ENCODE data around the gene ALDOB. TPM values are rescaled to one million over a fixed set of nuclear protein-coding genes. Genes with fewer than 3 reads are reported as not detected.

ALDOB gene
- total and polyA plus RNA-seq, 2 of the 8 experiments (the other 6 are each of a cell fraction or from before 2014, with no cell fraction given): not detected

GRCh38 chr9:101470021-101470420 is 34.4 kb upstream of the ALDOB start:
- H3K23ac ChIP-seq (ENCODE audit: insufficient read length): no peak overlapping the region
- no peak overlapping the region for H3K4me2 ChIP-seq (ENCODE audit: insufficient read depth in 1 of 2, low read depth in 2 of 2, low read length in 2 of 2)
- H4K91ac ChIP-seq (replicated peaks; ENCODE audit: insufficient read length, low read length): no peak overlapping the region
- no peak overlapping the region for H3K14ac ChIP-seq (ENCODE audit: insufficient read length)
- no peaks in the 10 kb centered on the region for H3K79me2 ChIP-seq (ENCODE audit: control insufficient read depth in 1 of 2, insufficient read depth in 2 of 2, low read length in 2 of 2)
- WGBS, 2 experiments (ENCODE audit: extremely low coverage in 1 of 2, insufficient coverage in 1 of 2, insufficient read length in 1 of 2, insufficient replicate concordance in 2 of 2, low coverage in 1 of 2, low lambda C conversion rate in 2 of 2, missing lambda C conversion rate in 1 of 2): 84% methylated on average over 3 of the region's 3 CpGs; no CpG with 5 or more reads in 1 of the 2 experiments
- no peak for FAIRE-seq
- no peak overlapping the region for H3K27ac ChIP-seq (ENCODE audit: low read depth, low read length)
- H3K4me1 ChIP-seq (replicated peaks in 1 of 4; ENCODE audit: control insufficient read depth in 3 of 4, insufficient read depth in 4 of 4, low read length in 3 of 4): peaks cover 0 to 6% (median 1%) of the 10 kb centered on the region in 4 experiments; a peak in 5 of 7 replicates
- no peak for DNase-seq (ENCODE audit: low read depth in 1 of 2, low spot score in 2 of 2)
- no peaks in the 10 kb centered on the region for H3K27me3 ChIP-seq (replicated peaks in 1 of 4; ENCODE audit: control insufficient read depth in 3 of 4, extremely low read depth in 1 of 4, insufficient read depth in 3 of 4, low read length in 3 of 4)
- H3K4ac ChIP-seq (replicated peaks; ENCODE audit: insufficient read length, low read depth, low read length): no peak overlapping the region
- H3K18ac ChIP-seq (ENCODE audit: extremely low read depth, low read length): no peak overlapping the region
- no peak overlapping the region for H3K4me3 ChIP-seq (ENCODE audit: extremely low read depth in 1 of 4, insufficient read depth in 2 of 4, low read depth in 3 of 4, low read length in 4 of 4)
- no peak overlapping the region for H4K5ac ChIP-seq (ENCODE audit: insufficient read length, low read depth, low read length)
- H4K20me1 ChIP-seq (replicated peaks in 1 of 2; ENCODE audit: control insufficient read depth in 1 of 2, insufficient read depth in 2 of 2, low read length in 2 of 2): no peaks in the 10 kb centered on the region
- H2AK5ac ChIP-seq (ENCODE audit: low read depth, low read length): no peak overlapping the region
- H3K9me3 ChIP-seq (ENCODE audit: insufficient read depth in 2 of 2, low read depth in 1 of 2, low read length in 1 of 2): no peaks in the 10 kb centered on the region
- H3K36me3 ChIP-seq (ENCODE audit: control insufficient read depth in 2 of 4, insufficient read depth in 4 of 4, low read length in 3 of 4): peaks cover 0 to 11% (median 6%) of the 10 kb centered on the region in 4 experiments; a peak in 6 of 8 replicates
- no peaks in the 10 kb centered on the region for H3K79me1 ChIP-seq (ENCODE audit: low read depth, low read length)
- H3K56ac ChIP-seq (replicated peaks; ENCODE audit: insufficient read length, low read depth, low read length): no peak overlapping the region
- H2BK120ac ChIP-seq (replicated peaks; ENCODE audit: low read depth, low read length): no peak overlapping the region
- no peaks in the 10 kb centered on the region for H3K23me2 ChIP-seq (ENCODE audit: low read depth, low read length)
- no peak overlapping the region for H3K9ac ChIP-seq (replicated peaks in 1 of 4; ENCODE audit: extremely low read depth in 1 of 4, low read depth in 3 of 4, low read length in 3 of 4)
- no peak overlapping the region for H2BK15ac ChIP-seq (ENCODE audit: low read length)
- no peak overlapping the region for H2BK20ac ChIP-seq (ENCODE audit: low read length)
- POLR2A ChIA-PET (ENCODE audit: partially characterized antibody): interaction anchor here (0.7 to 3.8 kb wide), 4 partner anchors 12 to 15 kb away, joined by 3 to 21 read pairs (median 6); a partner anchor contains a TSS
- CTCF ChIA-PET (ENCODE audit: partially characterized antibody): interaction anchor here (1.2 to 12.5 kb wide), 3 partner anchors 11 to 24 kb away, joined by 3 to 122 read pairs (median 78); a partner anchor contains a TSS
- H4K8ac ChIP-seq (ENCODE audit: extremely low read depth, insufficient read depth, low read length): no peak overlapping the region
- no peak overlapping the region for H2BK5ac ChIP-seq (ENCODE audit: low read depth, low read length)
- H2AFZ ChIP-seq (ENCODE audit: low read length): no peak overlapping the region
- H2BK12ac ChIP-seq (ENCODE audit: low read depth, low read length): no peak overlapping the region
- TF ChIP-seq EGR1 (IDR thresholded peaks at IDR 0.05; ENCODE audit: borderline replicate concordance, low read depth, low read length) (no peak), TAF1 (IDR thresholded peaks at IDR 0.05; ENCODE audit: low read depth, low read length) (no peak), FOSL1 (IDR thresholded peaks at IDR 0.05; ENCODE audit: insufficient read depth, low read depth, low read length) (no peak), TCF12 (IDR thresholded peaks at IDR 0.05; ENCODE audit: low read depth, low read length) (no peak), TAF7 (optimal IDR thresholded peaks at IDR 0.05; ENCODE audit: borderline replicate concordance, low read depth, low read length) (no peak), MAFK (IDR thresholded peaks at IDR 0.05; ENCODE audit: low read depth, low read length) (no peak), JUN (IDR thresholded peaks at IDR 0.05; ENCODE audit: low read depth, low read length) (no peak), CBX8 (IDR thresholded peaks at IDR 0.05; ENCODE audit: borderline replicate concordance, low read depth, low read length) (no peak), ASH2L (IDR thresholded peaks at IDR 0.05; ENCODE audit: low read length) (no peak), RBBP5 (IDR thresholded peaks at IDR 0.05; ENCODE audit: borderline replicate concordance, low read depth, low read length) (no peak), SIRT6 (IDR thresholded peaks at IDR 0.05; ENCODE audit: low read length) (no peak), SAP30 (IDR thresholded peaks at IDR 0.05; ENCODE audit: insufficient read depth, insufficient replicate concordance, low read length) (no peak), ATF2 (IDR thresholded peaks at IDR 0.05; ENCODE audit: low read length) (no peak)
